OCI-LY3 (cell line): Measurements from ENCODE around the gene CRADD.

Source experiments
- H2AFZ ChIP-seq: fragments of 200-600, 300-600 bp; shearing (Covaris generic); 2 replicates; pipeline ENCODE4 v1.6.0; 2014; ENCODE audit warnings: antibody characterized with exemption, low read depth, low read length
- H3K27ac ChIP-seq: fragments of 200-600, 300-600 bp; sonication (generic); 2 replicates; pipeline ENCODE4 v1.5.1; 2014; ENCODE audit warnings: mild to moderate bottlenecking, low read length, moderate library complexity, mixed read lengths
- H3K27me3 ChIP-seq: fragments of 200-600, 300-600 bp; sonication (generic); 2 replicates; pipeline ENCODE4 v1.6.1; 2014; ENCODE audit warnings: low read depth, low read length, mixed read lengths
- H3K36me3 ChIP-seq: fragments of 200-600, 300-600 bp; sonication (generic); replicated peaks from 2 replicates; pipeline ENCODE3; 2014; ENCODE audit warnings: low read depth, low read length, mixed read lengths
- H3K4me1 ChIP-seq: fragments of 300-600, 200-600 bp; sonication (generic); 2 replicates; pipeline ENCODE4 v1.6.1; 2014; ENCODE audit warnings: low read length, mixed read lengths
- H3K4me2 ChIP-seq: fragments of 200-600, 300-600 bp; sonication (generic); 2 replicates; pipeline ENCODE4 v1.6.1; 2014; ENCODE audit warnings: low read length, mixed read lengths
- H3K4me3 ChIP-seq: fragments of 300-600, 200-600 bp; sonication (generic); 2 replicates; pipeline ENCODE4 v1.5.1; 2014; ENCODE audit warnings: antibody characterized with exemption, mild to moderate bottlenecking, low read length, moderate library complexity
- H3K79me2 ChIP-seq: fragments of 300-600, 200-600 bp; shearing (Covaris generic); 2 replicates; pipeline ENCODE4 v1.6.1; 2014; ENCODE audit warnings: mild to moderate bottlenecking, low read length, mixed read lengths
- H3K9ac ChIP-seq: fragments of 300-600, 200-600 bp; shearing (Covaris generic); 2 replicates; pipeline ENCODE4 v1.6.0; 2014; ENCODE audit warnings: mild to moderate bottlenecking, low read length, moderate library complexity
- H3K9me3 ChIP-seq: fragments of 200-600, 300-600 bp; shearing (Covaris generic); 2 replicates; pipeline ENCODE4 v1.6.1; 2014; ENCODE audit warnings: low read length, mixed read lengths; ENCODE audit not compliant: insufficient read depth
- H4K20me1 ChIP-seq: fragments of 200-600, 300-600 bp; sonication (generic); 2 replicates; pipeline ENCODE4 v1.6.1; 2016; ENCODE audit warnings: low read length, mixed read lengths; ENCODE audit not compliant: insufficient read depth
- CTCF ChIP-seq: fragments of 200-600, 300-600 bp; sonication (generic); IDR thresholded peaks from 2 replicates; pipeline ENCODE4 v1.5.1; 2014; ENCODE audit warnings: antibody characterized with exemption, low read length, low read depth
- EZH2phosphoT487 ChIP-seq: fragments of 200-600 bp; shearing (Covaris generic); IDR thresholded peaks from 2 replicates; pipeline ENCODE4 v1.6.1; 2018; ENCODE audit warnings: antibody characterized with exemption, mixed run types, low read depth

Gene CRADD

GRCh38 chr12:93679308-93679925 is 2.2 kb downstream of the CRADD start:
- no peaks in the 10 kb centered on the region for H3K27me3 ChIP-seq
- no peak overlapping the region for H3K4me2 ChIP-seq
- H3K9ac ChIP-seq = no peak overlapping the region
- H3K9me3 ChIP-seq = no peaks in the 10 kb centered on the region
- peaks cover 4% of the 10 kb centered on the region for H3K36me3 ChIP-seq
- no peak overlapping the region for H3K4me3 ChIP-seq
- H2AFZ ChIP-seq = no peak overlapping the region
- H3K27ac ChIP-seq = no peak overlapping the region
- no peaks in the 10 kb centered on the region for H3K79me2 ChIP-seq
- H4K20me1 ChIP-seq = no peaks in the 10 kb centered on the region
- TF ChIP-seq EZH2phosphoT487 = no peak
- TF ChIP-seq CTCF = no peak
- peaks cover 20% of the 10 kb centered on the region for H3K4me1 ChIP-seq

GRCh38 chr12:93680006-93680405 is 2.8 kb downstream of the CRADD start:
- Histone ChIP-seq H3K4me1 (peaks cover 20% of the 10 kb centered on the region), H4K20me1 (no peaks in the 10 kb centered on the region), H3K9me3 (no peaks in the 10 kb centered on the region), H3K36me3 (peaks cover 4% of the 10 kb centered on the region), H2AFZ (no peak overlapping the region), H3K4me2 (no peak overlapping the region), H3K9ac (no peak overlapping the region), H3K27ac (no peak overlapping the region), H3K27me3 (no peaks in the 10 kb centered on the region), H3K4me3 (no peak overlapping the region), H3K79me2 (no peaks in the 10 kb centered on the region)
- TF ChIP-seq CTCF (no peak), EZH2phosphoT487 (no peak)

- no peak overlapping the region for H3K27ac ChIP-seq
- no peak overlapping the region for H2AFZ ChIP-seq
- H3K4me3 ChIP-seq = no peak overlapping the region
- no peak overlapping the region for H3K9ac ChIP-seq
- no peaks in the 10 kb centered on the region for H3K9me3 ChIP-seq
- no peaks in the 10 kb centered on the region; the same call in 1 of the 2 replicates for H3K79me2 ChIP-seq
- no peaks in the 10 kb centered on the region for H3K27me3 ChIP-seq
- H3K4me1 ChIP-seq = peaks cover 11% of the 10 kb centered on the region
- peaks cover 4% of the 10 kb centered on the region for H3K36me3 ChIP-seq
- H4K20me1 ChIP-seq = no peaks in the 10 kb centered on the region
- H3K4me2 ChIP-seq = no peak overlapping the region
- no peak for TF ChIP-seq CTCF
- TF ChIP-seq EZH2phosphoT487 = no peak
Measured at GRCh38 chr12:93682846-93683261, 5.7 kb downstream of the CRADD start.

GRCh38 chr12:93683410-93683809 is 6.2 kb downstream of the CRADD start:
- no peak overlapping the region for H2AFZ ChIP-seq
- H3K36me3 ChIP-seq = peaks cover 4% of the 10 kb centered on the region
- no peak overlapping the region for H3K9ac ChIP-seq
- no peaks in the 10 kb centered on the region for H3K9me3 ChIP-seq
- TF ChIP-seq CTCF (no peak), EZH2phosphoT487 (no peak)
- H3K79me2 ChIP-seq = no peaks in the 10 kb centered on the region; the same call in 1 of the 2 replicates
- no peaks in the 10 kb centered on the region for H3K27me3 ChIP-seq
- H3K27ac ChIP-seq = no peak overlapping the region
- no peak overlapping the region for H3K4me2 ChIP-seq
- no peaks in the 10 kb centered on the region for H4K20me1 ChIP-seq
- H3K4me1 ChIP-seq = peaks cover 5% of the 10 kb centered on the region
- H3K4me3 ChIP-seq = no peak overlapping the region
